Hepatocyte (in vitro differentiated cells): Measurements from ENCODE around the gene WDR26.

ENCODE experiments used
- CTCF ChIP-seq: fragments of 200-600 bp; sonication (generic); IDR thresholded peaks from 2 replicates; pipeline ENCODE4 v1.5.1; 2016; ENCODE audit warnings: antibody characterized with exemption, mild to moderate bottlenecking; ENCODE audit not compliant: poor library complexity
- EZH2phosphoT487 ChIP-seq: fragments of 200-600 bp; sonication (generic); IDR thresholded peaks from one replicate; pipeline ENCODE4 v1.6.1; 2018; ENCODE audit warnings: antibody characterized with exemption, mild to moderate bottlenecking, low read depth, moderate library complexity; ENCODE audit not compliant: unreplicated experiment, severe bottlenecking

GRCh38 chr1:224457782-224458144 is 23.2 kb upstream of the WDR26 start:
- no peak for TF ChIP-seq CTCF
- no peak for TF ChIP-seq EZH2phosphoT487
